Stimulated activated CD4-positive, alpha-beta T cell treated with anti-CD3 and anti-CD28 coated beads, Interleukin-2, amount 100 ng/mL, for 48 hours (primary cell): ENCODE data around the gene OSMR.

Source experiments
- DNase-seq, 2 donors: peaks; one replicate each; pipeline ENCODE4 v3.0.0-alpha.2; 2020

The OSMR gene

DNA sequence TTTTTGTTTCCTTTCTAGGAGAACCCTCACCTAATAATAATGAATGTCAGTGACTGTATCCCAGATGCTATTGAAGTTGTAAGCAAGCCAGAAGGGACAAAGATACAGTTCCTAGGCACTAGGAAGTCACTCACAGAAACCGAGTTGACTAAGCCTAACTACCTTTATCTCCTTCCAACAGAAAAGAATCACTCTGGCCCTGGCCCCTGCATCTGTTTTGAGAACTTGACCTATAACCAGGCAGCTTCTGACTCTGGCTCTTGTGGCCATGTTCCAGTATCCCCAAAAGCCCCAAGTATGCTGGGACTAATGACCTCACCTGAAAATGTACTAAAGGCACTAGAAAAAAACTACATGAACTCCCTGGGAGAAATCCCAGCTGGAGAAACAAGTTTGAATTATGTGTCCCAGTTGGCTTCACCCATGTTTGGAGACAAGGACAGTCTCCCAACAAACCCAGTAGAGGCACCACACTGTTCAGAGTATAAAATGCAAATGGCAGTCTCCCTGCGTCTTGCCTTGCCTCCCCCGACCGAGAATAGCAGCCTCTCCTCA is 87.1 kb downstream of the OSMR start:
- DNase-seq, result no peak

- no peak for DNase-seq
Observed at GRCh38 chr5:38935437-38935836, 89.6 kb downstream of the OSMR start.

GRCh38 chr5:38936269-38936668 is 90.5 kb downstream of the OSMR start:
- no peak for DNase-seq

DNA sequence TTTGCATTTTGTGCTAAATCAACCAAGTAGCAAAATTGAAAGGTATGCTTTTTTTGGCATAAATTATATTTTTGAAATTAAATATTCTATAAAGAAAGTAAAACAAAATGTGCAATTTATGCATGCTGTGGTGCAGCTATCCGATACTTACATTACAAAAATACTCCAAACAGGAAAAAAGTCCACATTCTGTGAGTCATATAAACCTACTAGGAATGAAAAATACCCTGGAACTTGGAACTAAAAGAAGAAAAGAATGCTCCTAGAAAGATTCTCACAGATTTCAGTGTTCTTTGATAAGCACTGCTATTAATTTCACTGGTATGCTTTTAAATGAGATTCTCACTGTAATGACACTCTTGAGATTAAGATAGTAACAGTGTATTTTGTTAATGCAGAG is 92.6 kb downstream of the OSMR start:
- DNase-seq, result no peak

GRCh38 chr5:38938973-38939372 is 93.2 kb downstream of the OSMR start:
- no peak for DNase-seq

DNA sequence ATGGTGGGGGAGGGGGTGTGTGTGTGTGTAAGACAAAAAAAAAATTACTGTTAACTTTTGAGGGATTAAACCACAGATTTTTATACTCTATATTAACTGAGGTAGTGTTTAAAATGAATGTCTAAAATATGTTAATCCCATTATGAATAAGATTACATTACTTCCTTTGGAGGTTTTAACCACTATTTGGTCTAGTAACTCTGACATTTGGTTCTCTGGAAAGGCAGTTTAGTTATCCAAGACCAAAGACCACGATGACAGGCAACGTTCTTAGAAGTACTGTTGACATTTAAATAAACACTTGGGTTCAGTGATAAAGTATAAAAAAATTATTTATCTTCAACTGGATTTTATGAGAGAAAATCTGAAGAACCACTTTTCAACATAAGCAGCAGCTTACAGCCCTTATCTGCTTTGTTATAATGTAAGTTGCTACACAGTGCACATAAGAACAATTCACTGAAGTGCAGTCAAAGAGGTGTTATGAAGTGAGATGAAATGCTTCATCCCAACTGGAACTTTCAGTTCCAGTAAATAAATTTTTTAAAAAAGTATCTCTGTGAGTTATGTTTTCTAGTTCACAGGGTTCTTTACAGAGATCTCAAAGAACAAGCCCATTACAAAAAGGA is 94.5 kb downstream of the OSMR start:
- DNase-seq, result no peak

DNA sequence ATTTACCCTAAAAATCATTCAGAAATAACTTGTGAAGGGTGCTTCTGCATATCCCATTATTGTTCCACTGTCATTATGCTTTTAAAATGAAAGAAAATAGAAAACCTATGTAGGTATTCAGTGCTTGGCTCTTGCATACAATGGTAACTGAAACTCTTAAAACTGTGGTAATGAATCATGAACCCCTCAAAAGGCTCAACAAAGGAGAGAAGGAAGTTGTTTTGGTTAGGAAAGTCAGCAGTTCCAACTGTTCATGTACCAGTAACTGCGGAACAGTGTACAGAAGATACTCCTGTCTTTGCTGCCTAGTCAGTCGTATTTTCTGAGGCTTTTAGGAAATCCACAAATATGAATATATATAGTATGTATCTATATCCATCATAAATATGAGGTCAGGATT is 96.1 kb downstream of the OSMR start:
- no peak for DNase-seq

- no peak for DNase-seq
Observed at GRCh38 chr5:38944282-38944681, 98.5 kb downstream of the OSMR start.

- DNase-seq, result no peak
Observed at GRCh38 chr5:38948501-38948900, 102.7 kb downstream of the OSMR start.

- no peak for DNase-seq
Observed at GRCh38 chr5:38953426-38954012, 107.7 kb downstream of the OSMR start.

DNA sequence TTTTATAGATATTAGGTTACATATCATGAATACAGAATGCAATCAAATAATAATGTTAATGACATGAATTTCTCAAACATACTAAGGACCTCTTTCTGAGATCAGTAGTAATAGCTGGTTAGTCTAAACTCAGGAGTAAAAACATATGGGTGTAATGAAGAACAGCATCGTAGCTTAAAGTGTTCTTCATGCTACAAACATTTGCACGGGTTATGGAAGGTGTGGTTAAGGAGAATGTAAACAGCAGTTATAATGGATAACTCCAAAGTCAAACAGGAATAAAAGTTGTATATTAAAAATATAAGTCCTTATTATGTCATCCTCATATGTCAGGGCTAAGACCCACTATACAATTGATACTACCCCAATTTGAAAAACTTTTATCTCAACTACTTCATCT is 115.9 kb downstream of the OSMR start:
- no peak for DNase-seq

DNA sequence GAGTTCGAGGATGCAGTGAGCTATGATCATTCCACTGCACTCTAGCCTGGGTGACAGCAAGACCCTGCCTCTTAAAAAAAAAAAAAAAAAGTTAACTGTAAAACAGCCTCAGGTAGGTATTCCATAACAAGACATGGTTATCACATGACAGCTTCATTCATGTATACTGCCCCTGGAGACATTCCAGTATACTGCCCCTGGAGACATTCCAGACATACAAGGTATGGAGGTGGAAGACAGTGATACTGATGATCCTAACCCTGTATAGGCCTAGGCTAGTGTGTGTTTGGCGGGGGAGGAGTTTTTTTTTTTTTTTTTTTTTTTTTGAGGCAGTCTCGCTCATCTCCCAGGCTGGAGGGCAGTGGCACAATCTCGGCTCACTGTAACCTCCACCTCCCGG is 122.9 kb downstream of the OSMR start:
- no peak for DNase-seq

DNA sequence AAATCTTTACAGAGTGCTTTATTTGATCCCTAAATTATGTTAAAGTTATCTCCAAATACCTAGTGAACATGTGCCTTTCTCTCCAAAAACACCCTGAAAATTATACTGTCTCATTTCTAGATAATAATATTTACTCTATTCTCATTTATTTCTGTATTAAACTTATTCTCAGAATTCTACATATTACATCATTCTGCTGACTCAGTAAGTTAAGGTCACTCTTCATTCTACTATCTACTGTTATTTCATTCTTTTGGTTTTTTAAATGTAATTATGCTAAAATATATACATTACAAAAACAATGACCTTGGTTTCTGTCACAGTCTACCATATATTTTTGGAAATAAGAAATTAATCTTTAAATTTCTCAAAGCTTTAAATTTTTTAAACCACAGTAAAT is 132.2 kb downstream of the OSMR start:
- no peak for DNase-seq

DNA sequence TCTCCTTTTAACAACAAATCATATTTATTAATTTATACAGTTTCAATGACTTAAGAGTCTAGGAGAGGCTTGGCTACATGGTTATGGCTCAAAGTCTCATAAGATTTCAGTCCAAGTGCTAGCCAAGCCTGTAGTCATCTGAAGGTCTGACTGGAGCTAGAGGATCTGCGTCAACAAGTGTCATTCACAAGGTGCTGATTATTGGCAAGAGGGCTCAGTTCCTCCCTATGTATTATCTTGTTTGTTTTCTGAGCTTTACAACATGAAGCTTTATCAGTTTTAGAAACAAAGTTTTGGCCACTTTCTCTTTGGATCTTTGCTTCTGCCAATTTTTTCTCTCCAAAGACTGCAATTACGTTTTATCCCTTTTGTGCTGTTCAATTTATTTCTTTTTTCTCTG is 133.7 kb downstream of the OSMR start:
- no peak for DNase-seq
